K562 (cell line): ENCODE measurements around the gene GATA1. TPM values are rescaled to one million over a fixed set of nuclear protein-coding genes. Genes with fewer than 3 reads are reported as not detected.

Experiments
- CCNT2 ChIP-seq: IDR thresholded peaks from 2 replicates; pipeline ENCODE4 v1.6.1; 2011; ENCODE audit warnings: borderline replicate concordance, low read depth, mild to moderate bottlenecking, moderate library complexity, mixed read lengths, low read length; ENCODE audit not compliant: insufficient read length; ENCODE audit errors: extremely low read depth
- CHD1 ChIP-seq: fragments of 200-600 bp; sonication (generic); IDR thresholded peaks from one replicate; pipeline ENCODE4 v1.6.1; 2012; ENCODE audit warnings: mild to moderate bottlenecking, moderate library complexity, low read length, inconsistent platforms
- COPS2 ChIP-seq: fragments of 450-650 bp; conservative IDR thresholded peaks from 2 replicates; pipeline ENCODE4 v1.6.1; 2016; ENCODE audit warnings: mild to moderate bottlenecking, moderate library complexity
- DPF2 ChIP-seq: fragments of 450-650 bp; IDR thresholded peaks from 2 replicates; pipeline ENCODE4 v1.6.1; 2016
- E2F3 ChIP-seq: fragments of 250-450 bp; sonication (Bioruptor Pico); IDR thresholded peaks from 2 replicates; pipeline ENCODE4 v1.4.0; 2020; ENCODE audit warnings: mild to moderate bottlenecking
- FOXA1 ChIP-seq: fragments of 450-650 bp; IDR thresholded peaks from 2 replicates; pipeline ENCODE4 v1.6.1; 2016; ENCODE audit warnings: mild to moderate bottlenecking, borderline replicate concordance
- GMEB1 ChIP-seq: fragments of 250-450 bp; sonication (Bioruptor Pico); IDR thresholded peaks from 2 replicates; pipeline ENCODE4 v1.4.0; 2020; ENCODE audit warnings: mild to moderate bottlenecking
- HDAC3 ChIP-seq: fragments of 450-650 bp; IDR thresholded peaks from 2 replicates; pipeline ENCODE4 v1.6.1; 2018; ENCODE audit warnings: borderline replicate concordance, mild to moderate bottlenecking, moderate library complexity; ENCODE audit not compliant: partially characterized antibody
- HNRNPLL ChIP-seq: fragments of 200-400 bp; formaldehyde crosslinking; IDR thresholded peaks from 2 replicates; pipeline ENCODE4 v1.6.1; 2017; ENCODE audit warnings: low read length, low read depth, mild to moderate bottlenecking; ENCODE audit not compliant: poor library complexity, severe bottlenecking
- NFRKB ChIP-seq: fragments of 450-650 bp; IDR thresholded peaks from 2 replicates; pipeline ENCODE4 v1.6.1; 2016; ENCODE audit warnings: low read depth
- UBTF ChIP-seq, 2 experiments: IDR thresholded peaks; 2 replicates each; pipeline ENCODE4 v1.6.1; 2012; ENCODE audit warnings: improper control_type of control experiment in 2 of 2, low read depth in 2 of 2, low read length in 2 of 2, borderline replicate concordance in 1 of 2
- ZBTB40 ChIP-seq, 2 experiments: fragments of 450-650 bp in 1 of 2; sonication (generic) in 1 of 2; formaldehyde crosslinking in 1 of 2; IDR thresholded peaks; 2 replicates each; pipeline versions ENCODE4 v1.7.1 to v1.9.0; 2016 to 2022; ENCODE audit warnings: inconsistent platforms in 1 of 2, mild to moderate bottlenecking in 1 of 2, missing genetic modification reagents in 1 of 2
- ZNF3 ChIP-seq: fragments of 250-450 bp; sonication (Bioruptor Pico); IDR thresholded peaks from 2 replicates; pipeline ENCODE4 v1.5.0; 2021; ENCODE audit warnings: mild to moderate bottlenecking, moderate library complexity
- polyA plus RNA-seq, 8 experiments: library from polyadenylated mRNA; depleted of rRNA in 4 of 8; stranded (reverse) in 5 of 8; unstranded in 3 of 8; fragments of >200 nt; fragmentation: Nextera tagmentation in 2 of 8; fragmentation: Illumina TruSeq in 1 of 8; extraction: Ambion mirVana in 2 of 8; extraction: Trizol in 1 of 8; gene quantifications; 2 replicates each; pipeline versions ENCODE4 v1.2.1 to v1.2.3, GENCODE V29; 2011 to 2014; ENCODE audit warnings: inconsistent platforms in 1 of 8, missing spikeins in 1 of 8
- total RNA-seq, 7 experiments: library from RNA; depleted of rRNA in 6 of 7; stranded (reverse); fragments of >200 nt in 6 of 7; fragmentation: Illumina TruSeq in 2 of 7; extraction: Trizol in 2 of 7; gene quantifications; 2 replicates each; pipeline versions ENCODE4 v1.2.1 to v1.2.3, GENCODE V29; 2011 to 2021; ENCODE audit warnings: low replicate concordance in 1 of 7

The GATA1 gene
- total and polyA plus RNA-seq, 9 of the 15 experiments (the other 6 are each of a cell fraction or from before 2014, with no cell fraction given) = 11.9 to 291 (median 116) TPM

- no peak for TF ChIP-seq HDAC3
- TF ChIP-seq ZBTB40 (IDR thresholded peaks at IDR 0.05) = peak; percentile 29; the same call in 1 of the 2 replicates
- no peak for TF ChIP-seq ZBTB40 (CRISPR knock-in tag; IDR thresholded peaks at IDR 0.05)
- no peak for TF ChIP-seq ZNF3 (CRISPR knock-in tag)
- peak; percentile 94; the same call in 1 of the 2 replicates for TF ChIP-seq E2F3 (CRISPR knock-in tag)
- 0 out of 4 replicates have a peak, but pooled peaks of 1 of the 2 experiments have one; percentile 24 for TF ChIP-seq UBTF (IDR thresholded peaks at IDR 0.05; ENCODE audit: borderline replicate concordance in 1 of 2, low read depth in 2 of 2, low read length in 2 of 2)
- peak; percentile 34; the same call in 1 of the 2 replicates for TF ChIP-seq NFRKB
- no peak for TF ChIP-seq DPF2
- peak; percentile 81 for TF ChIP-seq HNRNPLL
- peak; percentile 71 for TF ChIP-seq CCNT2
- no peak for TF ChIP-seq COPS2
- TF ChIP-seq FOXA1 = no peak
- peak; percentile 94 for TF ChIP-seq GMEB1 (CRISPR knock-in tag)
- no peak for TF ChIP-seq CHD1
These were observed 15.1 kb downstream of the GATA1 start, which contains the start of gene HDAC6 (continued) for GRCh38 chrX:48801280-48802088.
